HG03064 (cell line): ENCODE results near the gene GAP43.

Experiments
- ATAC-seq: cut with Tn5 transposase; IDR thresholded peaks from one replicate; pipeline ENCODE4 v1.9.1; 2021; ENCODE audit warnings: low read depth; ENCODE audit not compliant: unreplicated experiment

GAP43 gene

DNA sequence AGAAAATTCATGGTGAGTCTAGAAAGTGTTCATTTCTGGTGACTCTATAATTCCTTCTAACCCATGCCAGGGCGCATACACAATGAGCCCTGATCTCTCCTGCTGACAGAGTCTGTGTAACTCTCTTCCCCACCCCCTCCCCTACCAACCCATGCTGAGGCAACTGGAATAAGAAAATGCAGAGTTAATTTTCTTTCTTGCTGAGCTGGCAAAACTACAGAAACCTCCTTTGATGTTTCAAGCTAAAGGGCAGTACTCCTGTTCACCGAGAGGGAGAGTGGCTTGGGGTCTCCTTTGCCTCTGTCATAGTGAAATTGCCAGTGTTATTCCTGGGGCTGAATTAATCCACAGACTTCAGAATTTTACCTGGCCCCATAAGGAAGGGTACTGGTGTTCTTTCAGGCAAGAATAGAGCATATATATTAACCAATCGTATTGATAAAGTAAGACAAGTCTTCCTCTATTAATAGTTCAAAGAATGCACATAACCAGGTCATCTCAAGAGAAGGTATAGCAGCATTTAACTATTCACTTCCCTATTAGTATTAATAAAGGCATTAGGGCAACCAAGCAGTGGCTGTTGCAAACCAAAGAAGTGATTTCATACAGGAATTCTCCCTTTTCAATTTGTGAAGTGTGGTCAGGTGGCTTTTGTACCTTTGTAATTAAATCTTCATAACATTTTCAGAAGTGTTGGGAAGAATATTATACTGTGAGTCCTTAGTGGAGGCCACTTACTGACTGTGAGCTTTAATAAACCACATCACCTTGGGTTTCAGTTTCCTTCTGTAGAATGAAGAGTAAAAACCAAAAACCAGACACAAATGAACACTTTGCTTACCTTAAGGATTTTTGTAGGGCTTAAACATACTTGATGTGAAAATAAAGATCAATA, 4.1 kb downstream of the GAP43 start:
- peak; percentile 87 for ATAC-seq

DNA sequence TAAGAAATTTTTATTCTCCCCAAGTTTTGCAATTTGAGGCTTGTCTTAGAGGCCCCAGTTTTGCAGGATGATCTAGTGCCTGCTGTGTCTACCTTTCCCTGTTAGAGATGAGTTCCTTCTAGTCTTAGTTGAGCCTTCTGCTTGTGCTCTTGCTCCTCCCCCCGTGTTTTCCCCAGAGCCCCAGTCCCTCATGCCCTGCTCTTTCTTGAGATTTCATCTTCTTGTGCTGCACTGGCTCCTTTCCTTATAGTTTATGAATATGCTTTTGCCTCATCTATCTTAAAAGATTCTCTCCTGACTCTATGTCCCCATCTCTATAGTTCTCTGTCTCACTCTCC, 4.7 kb downstream of the GAP43 start:
- ATAC-seq: peak; percentile 35

DNA sequence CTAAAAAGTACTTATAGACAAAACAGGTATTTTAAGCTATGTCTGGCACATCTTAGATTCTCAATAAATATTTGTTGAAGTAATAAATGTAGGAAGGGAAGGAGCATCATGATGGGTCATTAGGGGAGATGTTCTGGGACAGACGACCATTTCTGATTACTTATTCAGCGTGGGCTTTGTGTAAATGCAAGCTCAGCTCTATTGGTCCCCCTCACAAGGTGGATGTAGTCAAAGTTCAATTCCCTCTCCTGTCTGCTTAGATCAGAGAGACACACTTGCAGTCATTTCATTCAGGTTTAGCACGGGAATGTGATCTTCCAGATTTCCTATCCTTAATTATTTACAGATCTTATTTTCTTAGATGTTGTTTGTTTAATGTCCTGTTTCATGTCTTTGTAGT, 7.5 kb downstream of the GAP43 start:
- ATAC-seq: no peak

DNA sequence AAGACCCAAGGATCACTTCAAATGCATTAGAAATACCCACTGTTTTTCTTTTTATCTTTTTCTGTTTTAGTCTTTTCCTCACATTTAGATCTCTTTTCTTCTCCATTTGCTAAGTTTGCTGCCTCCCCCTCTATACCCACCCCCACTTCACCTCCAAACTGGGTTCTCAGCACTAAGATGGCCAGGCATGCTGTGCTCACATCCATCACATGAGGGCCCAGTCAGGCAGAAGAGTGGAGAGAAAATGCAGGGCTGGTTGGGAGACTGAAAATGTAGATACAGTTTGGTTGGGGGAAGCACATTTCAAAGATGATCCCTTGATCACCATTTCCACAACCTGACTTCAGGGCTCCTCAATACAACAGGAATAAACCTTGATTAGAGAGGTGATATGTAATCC, 8.7 kb downstream of the GAP43 start:
- ATAC-seq: no peak

DNA sequence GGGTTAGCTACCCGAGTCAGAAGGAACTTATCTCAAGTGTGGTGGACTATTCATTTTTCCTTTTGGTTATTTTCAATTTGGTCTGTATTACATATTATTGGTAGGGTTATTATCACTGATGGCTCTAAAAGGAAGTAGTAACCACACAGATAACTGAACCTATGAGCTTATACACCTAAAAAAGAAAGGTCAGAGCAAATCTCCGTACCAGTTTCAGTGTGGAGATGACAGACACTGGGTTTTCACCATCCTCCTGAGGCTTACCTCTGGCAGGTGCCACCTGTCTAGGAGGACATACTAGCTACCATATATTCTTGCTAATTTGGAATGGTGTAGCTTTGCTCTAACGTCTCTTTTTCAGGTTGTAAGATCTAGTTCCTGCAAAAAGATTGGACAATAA, 10.2 kb downstream of the GAP43 start:
- ATAC-seq: no peak

DNA sequence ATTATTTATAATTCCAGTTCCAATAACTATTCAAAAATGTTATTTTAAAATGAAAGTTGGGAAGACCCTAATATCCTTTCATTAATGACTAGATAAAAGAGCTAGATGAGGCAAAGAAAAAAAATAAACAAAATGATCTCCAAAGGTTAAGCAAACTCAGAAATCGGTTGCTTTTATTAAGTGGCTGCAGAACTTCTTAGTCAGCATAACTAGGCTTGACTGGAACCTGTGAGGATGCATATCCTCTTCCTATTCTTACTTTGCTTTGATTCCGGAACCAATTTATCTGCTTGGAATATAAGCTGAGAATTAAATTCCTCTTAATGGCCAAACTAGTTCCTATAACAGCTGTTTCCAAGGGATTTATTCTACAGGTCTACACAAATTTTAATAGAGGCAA, 10.7 kb downstream of the GAP43 start:
- no peak for ATAC-seq

DNA sequence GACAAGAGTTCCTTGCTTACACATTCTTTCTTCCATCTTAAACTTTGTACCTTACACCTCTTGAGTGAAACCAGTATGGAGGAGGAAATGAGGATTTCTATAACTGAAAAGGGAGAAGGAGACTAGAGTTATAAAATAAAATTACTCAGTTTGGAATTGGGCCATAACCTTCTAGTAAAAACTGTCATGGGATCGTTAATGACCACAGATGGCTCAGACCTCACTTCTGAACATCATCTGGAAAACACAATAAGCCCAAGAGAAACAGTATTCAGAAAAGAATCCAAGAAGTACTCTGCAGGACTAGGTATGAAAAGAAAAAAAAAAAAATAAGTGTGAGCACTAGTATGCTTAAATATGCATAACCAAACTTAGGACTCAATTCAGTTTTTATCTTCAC, 12.1 kb downstream of the GAP43 start:
- no peak for ATAC-seq

DNA sequence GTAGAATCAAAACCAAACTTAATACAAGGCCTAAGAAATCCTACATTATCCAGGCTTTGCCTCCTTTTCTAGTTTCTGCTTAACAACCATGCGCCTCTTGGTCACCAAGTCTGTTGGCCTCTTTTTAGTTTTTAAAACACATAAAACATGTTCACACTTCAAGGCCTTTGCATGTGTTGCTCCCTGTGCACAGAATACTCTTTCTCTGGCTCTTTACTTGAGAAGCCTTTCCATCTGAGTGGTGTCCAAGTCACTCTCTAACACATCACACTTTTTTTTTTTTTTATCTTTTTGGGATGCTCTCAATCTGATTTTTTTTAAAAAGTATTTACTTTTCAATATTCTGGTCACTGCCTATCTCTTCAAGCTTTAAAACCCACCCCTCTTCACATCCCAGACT, 14.9 kb downstream of the GAP43 start:
- ATAC-seq: no peak

DNA sequence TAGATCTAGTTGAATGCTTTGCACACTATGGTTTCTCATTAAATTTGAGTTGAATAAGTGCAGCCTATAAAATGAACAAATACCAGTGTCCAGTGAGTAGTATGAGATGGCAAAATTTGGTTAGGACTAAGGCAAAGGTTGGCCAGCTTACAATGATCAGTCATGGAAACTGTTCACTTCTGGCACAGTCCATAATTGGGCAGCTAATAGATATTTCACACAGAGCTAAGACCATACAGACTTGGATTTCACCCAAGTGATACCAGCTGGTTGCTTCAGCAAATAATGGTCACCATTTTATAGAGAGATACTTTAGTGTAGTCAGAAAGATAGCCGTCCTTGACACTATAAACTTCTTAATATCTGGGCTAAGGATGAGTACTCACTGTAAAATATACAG, 15.7 kb downstream of the GAP43 start:
- ATAC-seq: no peak

DNA sequence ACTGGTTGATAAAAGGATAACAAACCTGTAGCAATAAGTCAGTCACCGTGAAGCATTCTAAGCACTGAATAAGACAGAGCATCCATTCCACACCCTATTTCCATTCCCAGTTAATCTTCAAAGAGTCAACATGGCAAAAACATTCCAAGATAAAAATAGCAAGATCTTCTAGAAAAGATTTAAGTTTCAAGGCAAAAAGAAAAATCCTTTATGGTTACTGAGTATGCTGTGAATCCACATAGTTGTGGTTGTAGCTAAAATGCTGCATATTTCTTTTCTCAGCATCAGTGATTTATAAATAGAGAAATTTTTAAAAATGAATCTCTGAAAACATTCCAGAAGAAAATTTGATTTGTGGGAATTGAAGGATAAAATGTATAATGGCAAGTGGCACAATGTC, 21.1 kb downstream of the GAP43 start:
- ATAC-seq: no peak

DNA sequence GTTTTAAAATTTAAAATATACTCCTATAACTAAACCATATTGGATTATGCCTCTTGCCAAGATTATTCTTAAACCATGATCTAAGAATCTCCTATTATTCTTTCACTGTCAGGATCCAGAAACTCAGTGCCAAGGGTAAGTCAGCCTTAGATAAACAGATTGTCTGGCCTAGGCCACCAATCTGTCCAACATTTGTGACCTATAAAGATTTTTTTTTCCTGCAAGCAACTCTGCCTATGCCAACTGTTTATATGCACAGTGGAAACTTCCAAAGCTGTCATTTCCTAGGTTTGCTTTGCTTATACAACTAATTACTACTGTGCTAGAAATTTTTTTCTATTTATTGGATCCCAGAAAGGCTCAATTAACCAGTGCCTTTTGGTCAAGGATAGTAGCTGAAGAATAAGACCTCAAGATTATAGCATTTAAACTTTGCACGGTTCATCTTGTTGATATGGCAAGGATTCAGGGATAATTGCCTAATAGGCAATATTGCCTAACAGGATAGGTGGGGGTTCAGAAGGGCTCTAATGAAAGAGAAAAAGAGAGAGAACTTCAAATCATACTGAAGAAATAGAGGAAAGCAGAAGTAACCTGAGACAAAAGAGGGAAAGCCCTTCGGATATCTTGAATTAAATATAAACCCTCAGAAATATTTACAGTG, 22.8 kb downstream of the GAP43 start:
- no peak for ATAC-seq

DNA sequence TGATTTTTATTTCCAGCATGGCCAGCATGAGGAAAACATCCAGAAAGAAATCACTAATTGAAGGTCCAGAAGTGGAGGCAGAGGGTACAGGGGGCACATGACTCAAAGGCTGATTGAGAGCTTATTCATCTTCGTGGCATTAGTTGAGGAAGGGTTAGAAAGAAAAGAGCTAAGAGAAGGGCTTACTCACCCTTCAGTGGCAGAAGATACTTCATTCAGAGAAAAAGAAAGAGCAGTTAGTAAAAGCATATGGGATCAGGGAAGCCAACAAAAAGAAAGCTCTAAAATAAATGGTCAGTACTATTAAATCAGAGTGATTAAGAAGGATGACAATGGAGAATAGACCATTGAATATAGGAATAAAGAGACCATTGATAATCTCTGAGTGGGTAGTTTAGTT, 25.2 kb downstream of the GAP43 start:
- no peak for ATAC-seq

DNA sequence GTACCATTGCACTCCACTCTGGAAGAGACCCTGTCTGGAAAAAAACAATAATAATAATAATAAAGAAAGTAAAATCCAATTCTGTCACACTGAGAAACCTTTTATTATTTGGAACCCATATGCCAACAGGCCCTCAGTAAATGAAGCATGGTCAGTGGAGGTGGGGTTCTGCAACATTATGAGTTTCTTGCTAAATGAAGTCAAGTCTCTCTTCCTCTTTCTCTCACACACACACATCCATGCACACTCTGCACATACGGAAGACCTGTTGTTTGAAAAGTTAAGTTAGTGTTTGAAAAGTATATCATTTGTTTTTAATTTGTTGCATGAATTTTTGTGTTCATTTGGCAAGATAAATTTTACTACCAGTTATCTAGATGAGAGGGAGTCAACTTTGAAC, 27.8 kb downstream of the GAP43 start:
- ATAC-seq: peak; percentile 54

DNA sequence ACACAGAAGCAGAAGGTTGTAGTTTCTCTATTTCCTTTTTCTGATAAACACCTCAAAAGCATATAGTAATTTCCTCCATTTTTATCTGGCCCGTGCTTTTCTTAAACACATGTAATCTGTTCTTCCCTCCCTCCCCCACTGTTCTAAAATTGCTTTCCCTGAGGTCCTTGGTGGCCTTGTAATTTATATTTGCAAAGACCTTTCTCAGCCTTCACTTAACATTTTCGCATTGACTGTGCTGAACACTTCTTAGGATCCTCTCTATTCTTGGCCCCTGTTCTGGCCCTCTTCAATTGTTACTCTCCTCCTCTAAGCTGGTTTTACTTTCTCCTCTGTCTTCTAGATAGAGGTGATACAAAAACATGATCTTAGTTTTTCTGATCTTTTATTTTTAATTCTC, 28.3 kb downstream of the GAP43 start:
- no peak for ATAC-seq

DNA sequence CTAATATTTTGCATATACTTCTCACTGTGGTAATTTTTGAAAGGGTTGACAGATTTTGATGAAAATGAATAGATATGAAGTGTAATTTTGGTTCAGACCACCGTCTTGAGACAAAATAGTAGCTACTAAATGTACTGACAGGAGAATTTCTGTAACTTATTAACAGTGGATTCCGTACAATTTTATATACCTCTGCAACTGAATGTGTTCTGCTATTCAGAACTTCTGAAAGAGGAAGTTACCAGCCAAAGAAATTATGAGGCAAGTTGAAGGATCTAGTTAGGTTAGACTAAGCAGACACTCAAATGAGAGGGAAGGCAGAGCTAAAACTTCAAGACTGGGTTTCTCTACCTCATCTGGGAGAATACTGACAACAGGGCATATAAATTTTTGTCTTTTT, 29.4 kb downstream of the GAP43 start:
- peak; percentile 55 for ATAC-seq

DNA sequence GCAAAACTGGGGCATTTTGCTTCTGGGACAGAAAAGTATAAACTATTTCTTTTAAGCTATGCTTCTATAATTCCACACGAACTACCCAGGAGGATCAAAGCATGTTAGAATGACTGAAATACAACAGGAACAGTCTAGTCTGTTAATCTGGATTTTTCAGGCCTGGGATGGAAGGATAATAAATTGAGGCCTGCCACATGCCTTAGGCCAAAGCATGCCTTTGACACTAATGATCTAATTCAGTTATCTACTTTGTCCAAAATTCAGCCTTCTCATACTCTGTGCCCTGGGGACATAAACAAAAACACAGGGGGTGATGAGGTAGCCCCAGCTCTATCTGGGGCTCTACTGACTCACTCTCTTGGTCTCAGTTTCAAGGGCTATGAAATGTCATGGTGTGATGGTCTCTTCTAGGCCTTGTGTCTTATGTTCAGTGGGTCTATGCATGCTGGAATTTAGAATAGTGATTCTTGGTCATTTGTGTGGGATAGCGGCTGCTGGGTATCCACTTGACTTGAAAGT, 32.5 kb downstream of the GAP43 start:
- ATAC-seq: no peak

DNA sequence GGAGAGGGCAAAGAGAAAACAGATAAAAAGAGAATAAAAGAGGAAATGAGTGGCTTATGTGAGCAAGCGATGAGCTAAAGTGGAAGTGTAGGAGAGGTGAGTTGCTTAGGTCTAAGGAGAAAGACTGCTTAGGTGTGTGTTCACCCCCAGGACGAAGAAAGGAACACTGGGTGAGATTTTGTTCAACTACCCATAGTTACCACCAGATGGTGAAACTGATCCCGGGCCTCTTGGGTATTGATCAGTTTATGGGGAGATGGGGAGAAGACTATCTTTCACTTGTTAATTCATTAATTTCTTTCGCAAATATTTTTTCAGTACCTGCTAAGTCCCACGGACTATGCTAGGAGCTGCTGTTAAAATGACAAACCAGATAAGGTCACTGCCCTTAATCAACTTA, 33.9 kb downstream of the GAP43 start:
- no peak for ATAC-seq

DNA sequence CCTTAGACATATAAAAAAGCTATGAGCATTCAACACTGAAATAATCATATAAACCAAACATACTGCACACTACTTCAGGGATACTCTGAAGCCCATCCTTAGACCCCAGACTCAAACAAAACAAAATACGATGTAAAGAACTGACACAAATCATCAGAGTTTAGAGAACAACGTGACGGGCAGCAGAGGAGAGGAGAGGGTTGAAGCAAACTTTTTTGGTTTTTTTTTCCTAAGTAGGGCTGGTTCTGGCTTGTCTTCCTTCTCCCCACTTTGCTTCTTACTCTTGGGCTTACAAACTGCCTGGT, 34.7 kb downstream of the GAP43 start:
- no peak for ATAC-seq

DNA sequence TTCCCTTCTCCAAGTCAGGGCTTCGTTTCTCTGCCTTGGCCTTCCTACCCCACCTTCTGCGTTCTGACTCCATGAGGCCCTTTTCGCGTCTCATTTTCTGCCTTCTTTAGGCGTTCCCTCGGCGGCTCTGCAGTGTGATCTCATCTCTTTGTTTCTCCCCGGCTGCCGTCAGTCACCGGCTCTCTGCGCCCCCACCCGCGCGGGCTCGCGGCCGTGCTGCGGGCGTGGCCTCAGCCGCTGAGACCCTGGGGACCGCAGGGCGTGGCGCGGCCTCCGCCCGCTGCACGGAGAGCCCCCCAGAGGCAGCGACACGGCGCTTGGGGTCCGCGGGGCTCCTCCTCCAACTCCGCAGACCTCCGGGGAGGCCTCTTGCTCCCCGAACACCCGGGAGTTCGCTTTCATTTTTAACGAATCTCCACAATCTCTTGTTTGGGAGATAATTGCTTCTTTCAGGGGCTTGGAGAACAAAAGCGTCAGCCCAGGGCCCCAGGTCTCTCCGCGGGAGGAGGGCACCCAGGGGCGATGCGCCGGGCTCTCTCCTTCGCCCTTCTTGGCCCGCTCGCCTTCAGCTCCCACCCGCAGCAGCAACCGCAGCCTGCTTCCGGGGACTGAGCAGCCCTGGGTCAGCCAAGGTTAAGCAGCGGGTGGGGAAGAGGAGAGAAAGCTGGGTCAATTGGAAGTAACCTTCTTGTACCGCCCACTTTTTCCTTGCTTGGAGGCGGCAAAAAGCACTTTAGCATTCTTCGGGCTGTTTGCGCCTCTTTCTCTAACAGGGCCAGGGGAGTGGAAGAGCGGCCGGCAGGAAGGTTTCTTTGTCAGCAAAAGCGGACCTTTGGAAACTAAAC, 35.2 kb downstream of the GAP43 start:
- ATAC-seq: peak; percentile 81

DNA sequence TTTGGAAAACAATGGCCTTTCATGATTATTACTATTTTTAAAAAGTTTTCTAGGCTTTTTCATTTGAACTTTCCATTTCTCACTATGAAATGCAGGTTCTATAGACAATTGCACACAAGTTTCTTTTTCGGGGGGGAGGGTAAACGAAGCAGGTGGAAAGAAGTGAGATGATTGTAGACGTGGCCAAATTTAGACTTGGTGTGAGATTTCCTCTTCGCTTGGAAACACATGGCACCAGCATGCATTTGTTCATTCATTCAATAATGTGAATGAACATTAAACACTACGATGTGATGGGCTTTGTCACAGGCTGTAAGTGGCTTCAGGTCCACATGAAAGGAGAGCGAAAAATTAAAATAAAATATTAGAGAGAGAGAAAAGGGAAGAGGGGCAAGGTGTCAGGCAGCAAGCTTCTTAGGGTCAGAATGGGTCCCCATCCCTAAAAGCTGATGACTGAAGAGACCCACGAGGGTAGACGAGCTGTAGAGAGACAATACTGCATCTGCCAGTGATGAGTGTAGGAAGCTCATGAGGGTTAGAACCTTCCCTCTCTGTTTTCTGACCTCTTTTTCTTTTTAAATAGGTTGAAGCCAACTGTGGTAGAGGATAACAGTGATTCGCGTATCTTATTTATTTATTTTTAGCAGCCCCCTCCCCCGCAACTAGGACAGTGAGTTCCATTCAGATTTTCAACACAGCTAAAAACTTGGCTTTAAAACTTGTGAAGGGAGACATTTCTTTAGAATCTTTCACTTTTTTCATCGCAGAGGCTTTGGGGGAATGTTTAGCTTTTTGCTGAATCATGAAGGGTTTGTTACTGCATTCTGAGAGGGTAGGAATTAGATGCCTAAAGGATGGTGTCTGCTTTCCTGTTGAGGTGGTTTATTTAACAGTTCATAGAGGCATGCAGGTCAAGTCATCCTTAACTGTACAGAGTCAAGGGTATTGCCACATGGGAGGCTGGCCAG, 36.2 kb downstream of the GAP43 start:
- peak; percentile 14 for ATAC-seq
